IPS-18c (cell line): Measurements from ENCODE around the gene LMOD3.

Experiments
- H3K4me3 ChIP-seq: 2 replicates; pipeline ENCODE4 v1.7.0; 2013; ENCODE audit warnings: low read depth, mild to moderate bottlenecking, low read length, moderate library complexity; ENCODE audit not compliant: insufficient read depth
- H3K9me3 ChIP-seq: one replicate; pipeline ENCODE4 v1.6.1; 2013; ENCODE audit warnings: mild to moderate bottlenecking, low read length, moderate library complexity; ENCODE audit not compliant: control insufficient read depth, insufficient read depth

Gene LMOD3

GRCh38 chr3:69122403-69122802 is at the start of gene LMOD3:
TSS of gene LMOD3 (minus strand) at chr3:69122595. CDS start at chr3:69122386, 209 bp downstream.
- H3K9me3 ChIP-seq, result no peaks in the 10 kb centered on the region
- H3K4me3 ChIP-seq, result no peak within 1 kb of the TSS

- no peaks in the 10 kb centered on the region for H3K9me3 ChIP-seq
- no peak overlapping the region for H3K4me3 ChIP-seq
These were observed 49.7 kb upstream of the LMOD3 start for GRCh38 chr3:69172058-69172457.

GRCh38 chr3:69166446-69166845 is 44.1 kb upstream of the LMOD3 start:
- H3K9me3 ChIP-seq, result no peaks in the 10 kb centered on the region

GRCh38 chr3:69165744-69166143 is 43.3 kb upstream of the LMOD3 start:
- Histone ChIP-seq H3K9me3 (no peaks in the 10 kb centered on the region), H3K4me3 (no peak overlapping the region)

More at GRCh38 chr3:69166446-69166845, 44.1 kb upstream of the LMOD3 start:
- no peak overlapping the region for H3K4me3 ChIP-seq

- H3K4me3 ChIP-seq, result no peak overlapping the region
- H3K9me3 ChIP-seq, result no peaks in the 10 kb centered on the region
These were observed 41.9 kb upstream of the LMOD3 start for GRCh38 chr3:69164296-69164695.

GRCh38 chr3:69162308-69162980 is 40.0 kb upstream of the LMOD3 start:
- Histone ChIP-seq H3K4me3 (no peak overlapping the region), H3K9me3 (no peaks in the 10 kb centered on the region)

- Histone ChIP-seq H3K4me3 (no peak overlapping the region), H3K9me3 (no peaks in the 10 kb centered on the region)
These were observed 39.4 kb upstream of the LMOD3 start for GRCh38 chr3:69161587-69162307.

- no peaks in the 10 kb centered on the region for H3K9me3 ChIP-seq
- no peak overlapping the region for H3K4me3 ChIP-seq
These were observed 38.1 kb upstream of the LMOD3 start for GRCh38 chr3:69160525-69160924.

- no peak overlapping the region for H3K4me3 ChIP-seq
- no peaks in the 10 kb centered on the region for H3K9me3 ChIP-seq
These were observed 37.7 kb upstream of the LMOD3 start for GRCh38 chr3:69160107-69160506.

- no peak overlapping the region for H3K4me3 ChIP-seq
- H3K9me3 ChIP-seq, result no peaks in the 10 kb centered on the region
These were observed 27.2 kb upstream of the LMOD3 start for GRCh38 chr3:69149586-69149985.

- no peaks in the 10 kb centered on the region for H3K9me3 ChIP-seq
- H3K4me3 ChIP-seq, result no peak overlapping the region
These were observed 23.3 kb upstream of the LMOD3 start for GRCh38 chr3:69145688-69146087.

- Histone ChIP-seq H3K4me3 (no peak overlapping the region), H3K9me3 (no peaks in the 10 kb centered on the region)
These were observed 22.3 kb upstream of the LMOD3 start for GRCh38 chr3:69144631-69145245.

- Histone ChIP-seq H3K4me3 (no peak overlapping the region), H3K9me3 (no peaks in the 10 kb centered on the region)
These were observed 21.2 kb upstream of the LMOD3 start for GRCh38 chr3:69143612-69144011.

GRCh38 chr3:69142797-69143454 is 20.5 kb upstream of the LMOD3 start:
- Histone ChIP-seq H3K9me3 (no peaks in the 10 kb centered on the region), H3K4me3 (no peak overlapping the region)

GRCh38 chr3:69142090-69142489 is 19.7 kb upstream of the LMOD3 start:
- Histone ChIP-seq H3K9me3 (no peaks in the 10 kb centered on the region), H3K4me3 (no peak overlapping the region)

GRCh38 chr3:69141313-69141712 is 18.9 kb upstream of the LMOD3 start:
- H3K4me3 ChIP-seq, result no peak overlapping the region
- H3K9me3 ChIP-seq, result no peaks in the 10 kb centered on the region

GRCh38 chr3:69137412-69137811 is 15.0 kb upstream of the LMOD3 start:
- no peak overlapping the region for H3K4me3 ChIP-seq
- H3K9me3 ChIP-seq, result no peaks in the 10 kb centered on the region

GRCh38 chr3:69137005-69137404 is 14.6 kb upstream of the LMOD3 start:
- Histone ChIP-seq H3K9me3 (no peaks in the 10 kb centered on the region), H3K4me3 (no peak overlapping the region)
